ENCODE results near the gene CLNS1A.

GRCh38 chr11:77598195-77598594, 39.4 kb downstream of the CLNS1A start:
- TF ChIP-seq, protein P1, sequence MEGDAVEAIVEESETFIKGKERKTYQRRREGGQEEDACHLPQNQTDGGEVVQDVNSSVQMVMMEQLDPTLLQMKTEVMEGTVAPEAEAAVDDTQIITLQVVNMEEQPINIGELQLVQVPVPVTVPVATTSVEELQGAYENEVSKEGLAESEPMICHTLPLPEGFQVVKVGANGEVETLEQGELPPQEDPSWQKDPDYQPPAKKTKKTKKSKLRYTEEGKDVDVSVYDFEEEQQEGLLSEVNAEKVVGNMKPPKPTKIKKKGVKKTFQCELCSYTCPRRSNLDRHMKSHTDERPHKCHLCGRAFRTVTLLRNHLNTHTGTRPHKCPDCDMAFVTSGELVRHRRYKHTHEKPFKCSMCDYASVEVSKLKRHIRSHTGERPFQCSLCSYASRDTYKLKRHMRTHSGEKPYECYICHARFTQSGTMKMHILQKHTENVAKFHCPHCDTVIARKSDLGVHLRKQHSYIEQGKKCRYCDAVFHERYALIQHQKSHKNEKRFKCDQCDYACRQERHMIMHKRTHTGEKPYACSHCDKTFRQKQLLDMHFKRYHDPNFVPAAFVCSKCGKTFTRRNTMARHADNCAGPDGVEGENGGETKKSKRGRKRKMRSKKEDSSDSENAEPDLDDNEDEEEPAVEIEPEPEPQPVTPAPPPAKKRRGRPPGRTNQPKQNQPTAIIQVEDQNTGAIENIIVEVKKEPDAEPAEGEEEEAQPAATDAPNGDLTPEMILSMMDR (conservative IDR thresholded peaks at IDR 0.05) = no peak
- no peak for TF ChIP-seq EZH2 (IDR thresholded peaks at IDR 0.05; ENCODE audit: low read depth)
